Measurements from ENCODE around the gene GAL.

The GAL gene

DNA sequence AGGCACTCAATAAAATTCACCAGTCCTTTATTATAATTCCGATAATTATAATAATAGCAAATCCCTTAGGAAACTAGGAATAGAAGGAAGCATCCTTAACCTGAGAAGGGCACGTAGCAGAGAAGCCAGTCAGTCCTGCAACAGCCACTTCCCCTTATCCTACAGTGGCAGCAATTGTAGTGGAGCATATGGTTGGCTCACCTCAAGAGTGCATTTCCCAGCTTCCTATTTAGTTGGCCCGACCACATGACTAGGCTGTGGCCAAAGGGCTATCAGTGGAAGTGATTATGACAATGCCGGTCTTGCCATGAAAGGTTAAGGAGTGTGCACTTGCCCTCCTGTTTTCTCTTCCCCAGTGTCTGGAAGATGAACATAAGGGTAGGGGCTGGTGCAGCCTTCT is 39.9 kb downstream of the GAL start:
- no peak overlapping the region for H3K9ac ChIP-seq (ENCODE audit: low read length)
- no peaks in the 10 kb centered on the region for H4K20me1 ChIP-seq (ENCODE audit: insufficient read depth, low read length)
- no peak overlapping the region for H3K27ac ChIP-seq (ENCODE audit: low read length)
- H3K4me1 ChIP-seq (ENCODE audit: low read length): no peaks in the 10 kb centered on the region
- H3K4me2 ChIP-seq (ENCODE audit: low read length): no peak overlapping the region
- no peak overlapping the region for H3K4me3 ChIP-seq (ENCODE audit: low read length)
- no peaks in the 10 kb centered on the region for H3K79me2 ChIP-seq (ENCODE audit: low read length)
- H2AFZ ChIP-seq (ENCODE audit: low read depth, low read length): no peak overlapping the region
- no peaks in the 10 kb centered on the region for H3K9me3 ChIP-seq (ENCODE audit: insufficient read depth, low read length)
- H3K36me3 ChIP-seq (replicated peaks; ENCODE audit: low read depth, low read length): no peaks in the 10 kb centered on the region
- H3K27me3 ChIP-seq (ENCODE audit: low read depth, low read length): peaks cover 65% of the 10 kb centered on the region
- no peak for TF ChIP-seq CTCF (IDR thresholded peaks at IDR 0.05; ENCODE audit: low read depth, low read length)
- TF ChIP-seq EZH2phosphoT487 (IDR thresholded peaks at IDR 0.05; ENCODE audit: low read depth): no peak

DNA sequence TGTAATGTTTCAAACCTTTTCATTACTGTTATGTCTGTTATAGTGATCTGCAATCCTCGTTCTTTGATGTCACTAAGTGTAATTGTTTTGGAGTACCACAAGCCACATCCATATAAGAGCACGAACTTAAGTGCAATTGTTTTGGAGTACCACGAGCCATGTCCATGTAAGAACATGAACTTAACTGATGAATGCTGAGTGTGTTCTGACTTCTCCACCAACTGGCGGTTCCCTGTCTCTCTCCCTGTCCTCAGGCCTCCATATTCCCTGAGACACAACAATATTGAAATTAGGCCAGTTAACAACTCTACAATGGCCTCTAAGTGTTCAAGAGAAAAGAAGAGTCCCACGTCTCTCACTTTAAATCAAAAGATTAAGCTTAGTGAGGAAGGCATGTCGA is 43.4 kb downstream of the GAL start:
- Histone ChIP-seq H2AFZ (ENCODE audit: low read depth, low read length) (no peak overlapping the region), H3K27ac (ENCODE audit: low read length) (no peak overlapping the region), H4K20me1 (ENCODE audit: insufficient read depth, low read length) (no peaks in the 10 kb centered on the region), H3K79me2 (ENCODE audit: low read length) (no peaks in the 10 kb centered on the region), H3K27me3 (ENCODE audit: low read depth, low read length) (peaks cover 51% of the 10 kb centered on the region), H3K9ac (ENCODE audit: low read length) (no peak overlapping the region), H3K36me3 (replicated peaks; ENCODE audit: low read depth, low read length) (no peaks in the 10 kb centered on the region), H3K9me3 (ENCODE audit: insufficient read depth, low read length) (no peaks in the 10 kb centered on the region), H3K4me1 (ENCODE audit: low read length) (no peaks in the 10 kb centered on the region), H3K4me2 (ENCODE audit: low read length) (no peak overlapping the region), H3K4me3 (ENCODE audit: low read length) (no peak overlapping the region)
- no peak for TF ChIP-seq CTCF (IDR thresholded peaks at IDR 0.05; ENCODE audit: low read depth, low read length)
- no peak for TF ChIP-seq EZH2phosphoT487 (IDR thresholded peaks at IDR 0.05; ENCODE audit: low read depth)

DNA sequence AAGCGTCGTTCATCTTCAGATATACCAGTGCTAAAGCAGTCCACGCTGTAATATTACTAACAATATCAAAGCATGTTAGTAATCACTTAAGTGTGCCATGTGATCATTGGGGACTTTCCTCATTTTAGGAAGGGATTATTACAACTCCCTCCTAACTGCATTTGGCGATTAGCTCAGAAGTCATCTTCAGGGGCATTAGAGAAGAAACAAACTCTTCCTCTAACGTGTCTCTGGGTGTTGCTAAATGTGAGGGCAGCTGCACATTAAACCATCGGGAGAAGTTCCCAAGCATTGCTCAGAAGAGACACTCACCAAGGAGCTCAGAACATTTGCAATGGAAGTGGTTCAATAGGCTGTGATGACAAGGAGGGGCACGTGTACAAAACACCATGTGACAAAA is 49.8 kb downstream of the GAL start:
- Histone ChIP-seq H3K4me2 (ENCODE audit: low read length) (no peak overlapping the region), H2AFZ (ENCODE audit: low read depth, low read length) (no peak overlapping the region), H3K4me1 (ENCODE audit: low read length) (no peaks in the 10 kb centered on the region), H4K20me1 (ENCODE audit: insufficient read depth, low read length) (no peaks in the 10 kb centered on the region), H3K9me3 (ENCODE audit: insufficient read depth, low read length) (no peaks in the 10 kb centered on the region), H3K27me3 (ENCODE audit: low read depth, low read length) (peaks cover 16% of the 10 kb centered on the region; the same call in 1 of the 2 replicates), H3K4me3 (ENCODE audit: low read length) (no peak overlapping the region), H3K27ac (ENCODE audit: low read length) (no peak overlapping the region), H3K9ac (ENCODE audit: low read length) (no peak overlapping the region), H3K36me3 (replicated peaks; ENCODE audit: low read depth, low read length) (no peaks in the 10 kb centered on the region), H3K79me2 (ENCODE audit: low read length) (no peaks in the 10 kb centered on the region)
- no peak for TF ChIP-seq EZH2phosphoT487 (IDR thresholded peaks at IDR 0.05; ENCODE audit: low read depth)
- TF ChIP-seq CTCF (IDR thresholded peaks at IDR 0.05; ENCODE audit: low read depth, low read length): no peak

GRCh38 chr11:68735125-68735524 is 50.8 kb downstream of the GAL start:
- Histone ChIP-seq H3K79me2 (ENCODE audit: low read length) (no peaks in the 10 kb centered on the region), H3K9me3 (ENCODE audit: insufficient read depth, low read length) (no peaks in the 10 kb centered on the region), H4K20me1 (ENCODE audit: insufficient read depth, low read length) (no peaks in the 10 kb centered on the region), H3K4me1 (ENCODE audit: low read length) (no peaks in the 10 kb centered on the region), H3K4me2 (ENCODE audit: low read length) (no peak overlapping the region), H3K4me3 (ENCODE audit: low read length) (no peak overlapping the region), H2AFZ (ENCODE audit: low read depth, low read length) (no peak overlapping the region), H3K9ac (ENCODE audit: low read length) (no peak overlapping the region), H3K27ac (ENCODE audit: low read length) (no peak overlapping the region), H3K27me3 (ENCODE audit: low read depth, low read length) (peaks cover 12% of the 10 kb centered on the region; the same call in 1 of the 2 replicates), H3K36me3 (replicated peaks; ENCODE audit: low read depth, low read length) (no peaks in the 10 kb centered on the region)
- TF ChIP-seq EZH2phosphoT487 (IDR thresholded peaks at IDR 0.05; ENCODE audit: low read depth) (no peak), CTCF (IDR thresholded peaks at IDR 0.05; ENCODE audit: low read depth, low read length) (no peak)
